Retinal pigment epithelial cell (primary cell): ENCODE results near the gene NDUFA3.
"Not testable (repeated sequence)": the region's sequence is repeated elsewhere in the genome, so short reads cannot be mapped to it uniquely, and the experiment has no call there.

ENCODE experiments used
- DNase-seq: peaks from one replicate; pipeline ENCODE4 v3.0.0-alpha.2; 2010; ENCODE audit warnings: low read depth
- H3K4me3 ChIP-seq: 2 replicates; pipeline ENCODE4 v1.5.1; 2011; ENCODE audit warnings: mild to moderate bottlenecking, low read length, control low read depth, moderate library complexity
- CTCF ChIP-seq: conservative IDR thresholded peaks from 2 replicates; pipeline ENCODE4 v1.5.1; 2011; ENCODE audit warnings: low read depth, low read length, control low read depth, inconsistent platforms

The NDUFA3 gene

GRCh38 chr19:54099190-54099902 is 3.3 kb upstream of the NDUFA3 start:
- no peak for DNase-seq
- no peak for TF ChIP-seq CTCF
- H3K4me3 ChIP-seq, result no peak overlapping the region

- H3K4me3 ChIP-seq, DNase-seq: not testable (repeated sequence)
Observed at GRCh38 chr19:54099903-54100255, 2.8 kb upstream of the NDUFA3 start.

GRCh38 chr19:54100561-54100960 is 2.1 kb upstream of the NDUFA3 start, which contains the start of gene OSCAR:
Gene OSCAR, minus strand, starts transcription at chr19:54100803. Its CDS starts 11 bp downstream, at chr19:54100792.
- H3K4me3 ChIP-seq, result no peak within 1 kb of the TSS
- no peak for TF ChIP-seq CTCF
- DNase-seq, result no peak

GRCh38 chr19:54104998-54105715 is 2.5 kb downstream of the NDUFA3 start:
- H3K4me3 ChIP-seq, result no peak overlapping the region
- TF ChIP-seq CTCF, result no peak

GRCh38 chr19:54105796-54106195 is 3.1 kb downstream of the NDUFA3 start:
- no peak overlapping the region for H3K4me3 ChIP-seq
- no peak for TF ChIP-seq CTCF
- DNase-seq, result no peak

More at GRCh38 chr19:54104998-54105715, 2.5 kb downstream of the NDUFA3 start:
- no peak for DNase-seq

- no peak for DNase-seq
- TF ChIP-seq CTCF, result no peak
- no peak overlapping the region for H3K4me3 ChIP-seq
Observed at GRCh38 chr19:54106716-54107115, 4.1 kb downstream of the NDUFA3 start.

- no peak overlapping the region for H3K4me3 ChIP-seq
- no peak for TF ChIP-seq CTCF
- no peak for DNase-seq
Observed at GRCh38 chr19:54107876-54108490, 5.3 kb downstream of the NDUFA3 start.
